Measurements from ENCODE around the gene NCR2. TPM values are rescaled to one million over a fixed set of nuclear protein-coding genes. Genes with fewer than 3 reads are reported as not detected.

NCR2 gene
- total RNA-seq, 1 donor from 2014 or later, result not detected

DNA sequence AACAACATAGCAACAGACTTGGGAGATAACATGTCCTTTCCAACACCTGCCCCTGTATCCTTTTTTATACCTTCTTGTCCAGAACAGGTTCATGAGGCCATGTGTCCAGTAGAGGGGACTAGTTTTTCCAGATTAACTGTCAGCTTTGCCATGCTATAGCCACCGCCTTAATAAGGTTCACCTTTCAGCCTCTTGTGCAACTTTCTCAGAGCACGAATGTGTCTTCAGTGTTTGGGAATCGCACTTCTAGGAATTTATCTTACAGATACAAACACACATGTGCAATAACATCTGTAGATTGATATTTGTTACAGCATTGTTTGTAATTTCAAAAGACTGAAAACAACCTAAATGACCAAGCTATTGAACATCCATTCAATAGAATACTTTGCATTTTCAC is 21.4 kb downstream of the NCR2 start:
- intact Hi-C loops (cut with micrococcal nuclease), result no loop called here

DNA sequence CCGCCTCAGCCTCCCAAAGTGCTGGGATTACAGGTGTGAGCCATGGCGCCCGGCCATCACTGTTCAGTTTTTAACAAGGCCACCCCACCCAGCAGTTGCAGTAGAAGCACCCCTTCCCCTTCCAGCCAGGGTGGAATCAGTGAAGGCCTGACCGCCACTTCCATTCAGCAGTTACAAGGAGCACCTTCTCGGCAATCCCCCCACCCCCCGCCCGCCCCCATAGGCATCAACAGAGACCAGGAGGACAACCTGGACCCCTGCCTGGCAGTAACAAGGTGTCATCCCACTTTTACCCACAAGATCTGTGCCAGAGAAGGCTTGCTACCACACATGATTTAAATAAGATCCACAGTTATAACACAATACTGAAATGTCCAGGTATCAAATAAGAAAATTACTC is 23.1 kb downstream of the NCR2 start:
- intact Hi-C loops (cut with micrococcal nuclease), result no loop called here

DNA sequence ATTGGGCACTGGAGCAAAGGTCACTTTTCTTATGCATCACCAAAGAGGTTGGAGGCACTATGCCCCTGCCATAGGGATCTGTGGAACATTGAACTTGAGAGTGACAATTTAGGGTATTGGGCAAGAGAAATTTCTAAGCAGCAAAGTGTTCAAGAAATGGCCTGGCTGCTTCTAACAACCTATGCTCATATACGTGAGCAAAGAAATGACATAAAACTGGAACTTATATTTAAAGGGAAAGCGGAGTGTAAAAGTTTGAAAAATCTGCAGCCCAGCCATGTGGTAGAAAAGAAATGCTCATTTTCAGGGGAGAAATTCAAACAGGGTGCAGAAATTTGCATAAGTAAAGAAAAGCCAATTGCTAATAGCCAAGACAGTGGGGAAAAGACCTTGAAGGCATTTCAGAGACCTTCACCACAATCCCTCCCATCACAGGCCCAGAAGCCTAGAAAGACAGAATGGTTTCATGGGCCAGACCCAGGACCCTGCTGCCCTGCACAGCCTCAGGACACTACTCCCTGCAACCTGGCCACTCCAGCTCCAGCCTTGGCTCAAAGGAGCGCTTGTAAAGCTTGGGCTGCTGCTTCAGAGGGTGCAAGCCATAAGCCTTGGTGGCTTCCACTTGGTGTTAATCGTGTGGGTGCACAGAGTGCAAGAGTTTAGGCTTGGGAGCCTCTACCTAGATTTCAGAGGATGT is 24.4 kb downstream of the NCR2 start:
- intact Hi-C loops (cut with micrococcal nuclease), result no loop called here

DNA sequence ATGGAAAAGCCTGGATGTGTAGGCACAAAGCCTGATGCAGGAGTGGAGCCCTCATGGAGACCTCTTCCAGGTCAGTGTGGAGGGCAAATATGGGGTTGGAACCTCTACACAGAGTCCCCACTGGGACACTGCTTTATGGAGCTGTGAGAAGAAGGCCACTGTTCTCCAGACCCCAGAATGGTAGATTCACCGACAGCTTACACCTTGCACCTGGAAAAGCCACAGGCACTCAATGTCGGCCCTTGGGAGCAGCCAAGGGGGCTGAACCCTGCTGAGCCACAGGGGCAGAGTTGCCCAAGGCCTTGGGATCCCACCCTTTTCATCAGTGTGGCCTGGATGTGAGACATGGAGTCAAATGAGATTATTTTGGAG is 24.9 kb downstream of the NCR2 start:
- intact Hi-C loops (cut with micrococcal nuclease), result no loop called here

DNA sequence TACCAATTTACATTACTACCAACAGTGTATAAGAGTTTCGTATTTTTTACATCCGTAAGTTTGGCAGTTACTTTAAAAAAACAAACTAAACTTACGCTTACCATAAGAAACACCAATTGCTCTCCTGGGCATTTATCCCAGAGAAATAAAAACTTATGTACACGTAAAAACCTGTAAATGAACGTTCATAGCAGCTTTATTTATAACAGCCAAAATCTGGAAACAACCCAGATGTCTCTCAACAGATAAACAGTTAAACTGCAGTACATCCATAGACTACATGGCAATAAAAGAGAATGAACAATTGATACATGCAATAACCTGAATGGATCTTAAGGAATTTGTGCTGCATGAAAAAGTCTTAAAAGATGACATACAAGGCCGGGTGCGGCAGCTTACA is 30.7 kb downstream of the NCR2 start:
- intact Hi-C loops (cut with micrococcal nuclease), result loop anchor here (5.0 kb wide), 1 partner anchor 49 kb away; no protein-coding TSS in a partner anchor

DNA sequence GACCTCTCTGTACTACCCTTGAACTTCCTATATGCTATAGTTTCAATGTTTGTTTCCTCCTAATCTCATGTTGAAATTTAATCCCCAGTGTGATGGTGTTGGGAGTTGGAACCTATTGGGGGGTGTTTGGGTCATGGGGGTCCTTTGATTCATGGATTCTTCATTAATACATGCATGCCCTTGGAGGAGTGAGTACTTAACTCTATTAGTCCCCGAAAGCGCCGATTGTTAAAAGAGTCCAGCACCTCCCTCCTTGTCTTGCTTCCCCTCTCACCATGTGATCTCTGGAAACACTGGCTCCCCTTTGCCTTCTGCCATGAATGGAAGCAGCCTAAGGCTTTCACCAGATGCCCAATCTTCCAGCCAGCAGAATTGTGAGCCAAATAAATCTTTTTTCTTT is 31.7 kb downstream of the NCR2 start:
- intact Hi-C loops (cut with micrococcal nuclease), result loop anchor here (5.0 kb wide), 1 partner anchor 50 kb away; no protein-coding TSS in a partner anchor

DNA sequence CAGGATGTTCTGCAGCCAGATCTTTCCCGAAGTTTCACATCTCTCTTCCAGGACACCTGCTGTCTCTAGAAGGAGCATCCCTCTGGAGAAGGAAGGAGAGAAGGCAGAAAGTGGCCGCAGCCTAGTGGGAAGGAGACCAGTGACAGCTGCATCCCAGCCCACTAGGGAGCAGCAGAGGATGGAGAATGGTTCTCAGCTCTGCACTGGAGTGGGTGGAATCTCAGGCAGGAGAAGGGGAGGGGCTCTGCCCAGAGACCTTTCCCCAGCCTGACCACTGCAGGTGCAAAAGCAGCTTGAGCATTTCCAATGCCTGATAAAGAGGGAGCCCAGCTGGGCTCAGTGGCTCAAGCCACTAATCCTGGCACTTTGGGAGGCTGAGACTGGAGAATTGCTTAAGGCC is 32.3 kb downstream of the NCR2 start:
- intact Hi-C loops (cut with micrococcal nuclease), result loop anchor here (2.0 to 5.0 kb wide), 2 partner anchors 50 to 57 kb away; no protein-coding TSS in a partner anchor

DNA sequence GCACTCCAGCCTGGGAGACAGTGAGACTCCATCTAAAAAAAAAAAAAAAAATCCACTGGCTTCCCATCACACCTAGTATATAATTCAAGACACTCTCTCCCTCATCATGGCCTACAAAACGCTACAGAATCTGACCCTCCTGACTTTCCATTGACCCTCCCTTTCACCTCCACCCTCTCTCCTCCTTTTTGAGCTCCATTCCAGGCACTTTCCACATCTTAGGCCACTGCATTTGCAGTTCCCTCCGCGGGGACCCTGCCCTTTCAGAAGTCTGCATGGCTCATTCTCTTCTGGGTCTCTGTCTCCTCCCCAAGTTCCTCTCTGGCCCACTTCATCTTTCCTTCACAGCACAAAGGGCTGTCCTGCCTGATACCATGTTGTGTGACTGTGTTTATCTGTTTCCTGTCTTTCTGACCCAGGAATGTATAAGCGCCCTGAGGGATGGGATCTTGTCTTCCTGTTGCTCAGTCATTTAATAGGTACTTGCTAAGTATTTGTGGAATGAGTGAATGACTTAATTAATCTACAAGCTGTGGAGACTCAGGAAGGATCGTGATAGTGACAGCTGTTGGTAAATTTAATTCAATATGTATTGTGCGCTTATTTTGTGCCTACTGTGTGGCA is 35.2 kb downstream of the NCR2 start:
- intact Hi-C loops (cut with micrococcal nuclease), result no loop called here

DNA sequence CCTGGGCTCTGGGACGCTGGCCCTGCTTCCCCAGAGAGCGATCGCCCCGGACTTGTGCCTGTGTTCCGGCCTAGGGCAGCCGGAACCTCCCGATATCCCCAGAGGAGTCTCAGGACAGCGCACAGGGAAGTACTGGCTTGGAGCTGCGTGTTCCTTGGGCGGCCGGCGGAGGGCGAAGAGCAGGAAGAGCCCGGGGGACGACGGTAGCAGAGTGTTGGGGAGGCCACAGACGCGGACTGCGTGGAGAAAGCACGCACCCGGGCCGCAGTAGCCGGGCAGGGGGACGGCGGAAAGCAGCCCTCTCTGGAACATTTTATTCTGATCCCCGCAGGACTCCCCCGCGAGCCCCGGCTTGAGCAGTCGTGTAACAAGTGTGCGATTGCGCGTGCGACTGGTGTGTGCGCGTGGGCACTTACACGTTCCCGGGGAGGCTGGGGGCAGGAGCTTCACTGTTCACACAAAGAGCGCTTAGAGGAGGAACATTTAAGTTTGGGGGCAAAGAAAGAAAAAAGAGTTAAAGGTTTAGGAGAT is 36.1 kb downstream of the NCR2 start:
- intact Hi-C loops (cut with micrococcal nuclease), result no loop called here

DNA sequence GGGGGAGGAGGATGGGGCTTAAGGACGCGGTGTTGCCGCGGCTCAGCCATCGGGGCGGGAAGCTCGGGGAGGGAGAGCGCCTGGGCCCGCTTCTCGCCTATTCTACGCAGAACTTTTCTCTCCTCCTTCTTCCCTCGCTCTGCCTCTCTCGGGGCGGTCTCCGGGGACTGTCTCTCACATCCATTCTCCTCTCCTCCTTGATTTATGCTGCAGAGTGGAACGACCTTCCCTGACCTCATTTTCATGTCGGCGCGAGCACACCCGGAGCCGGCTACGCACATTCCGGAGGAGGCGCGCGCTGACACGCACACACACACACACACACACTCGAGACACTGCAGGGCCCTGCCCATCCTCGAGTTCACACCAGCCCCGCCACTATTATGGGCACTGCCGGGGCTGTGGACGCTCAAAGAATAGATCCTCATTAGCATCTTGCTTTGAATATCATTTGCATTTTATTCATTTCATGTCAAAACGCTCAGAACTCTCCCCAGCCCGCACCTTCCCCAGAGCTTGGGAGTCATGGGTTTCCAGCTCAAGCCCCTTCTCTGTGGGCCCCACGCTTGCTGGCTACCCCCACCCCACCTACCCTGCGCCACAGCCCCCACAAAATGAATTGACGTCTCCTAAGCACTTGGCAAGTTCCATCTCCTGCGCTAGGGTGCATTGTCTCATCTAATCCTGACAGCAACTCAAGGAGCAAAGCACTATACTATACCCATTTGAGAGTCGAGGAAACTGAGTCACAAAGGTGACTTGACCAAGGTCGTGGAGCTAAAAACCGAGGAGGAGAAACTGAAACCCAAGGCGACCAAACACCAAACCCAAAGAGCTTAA is 36.8 kb downstream of the NCR2 start:
- intact Hi-C loops (cut with micrococcal nuclease), result no loop called here

DNA sequence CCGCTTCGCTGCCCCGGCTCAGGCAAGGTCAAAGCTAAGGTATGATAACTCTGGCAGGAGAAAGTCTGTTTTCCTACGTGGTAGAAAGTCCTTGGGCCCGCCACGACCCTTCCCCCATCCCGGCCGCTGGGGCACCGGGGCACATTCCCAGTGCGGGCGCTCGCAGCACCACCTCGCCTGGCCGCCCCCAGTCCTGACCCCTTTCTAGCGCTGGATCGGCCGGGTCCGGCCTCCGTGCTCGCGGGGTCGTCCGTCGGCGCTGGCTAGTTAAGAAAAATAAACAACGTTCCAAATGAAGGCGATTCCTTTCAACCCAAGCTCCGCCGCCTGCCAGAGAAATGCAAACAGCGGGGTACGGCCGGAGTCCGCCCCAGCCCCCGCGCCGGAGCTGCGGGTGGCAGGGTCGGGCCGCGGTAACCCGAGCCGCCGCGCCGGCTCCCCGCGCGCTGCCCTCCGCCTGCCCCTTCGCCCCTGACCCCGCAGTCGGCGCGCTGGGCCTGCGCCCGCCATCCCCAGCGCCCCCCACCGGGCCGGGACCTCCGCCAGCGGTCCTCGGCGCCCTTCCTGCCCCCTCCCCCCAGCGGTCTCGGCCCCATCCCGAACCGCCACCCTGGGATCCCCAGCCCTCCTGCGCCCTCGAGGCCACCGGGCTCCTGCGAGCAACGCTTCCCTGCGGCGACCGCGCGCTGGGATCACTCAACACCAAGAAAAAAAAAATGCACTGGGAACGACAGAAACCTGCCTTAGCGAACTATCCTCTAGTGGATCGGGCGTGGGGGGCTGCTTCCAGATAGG is 37.6 kb downstream of the NCR2 start:
- intact Hi-C loops (cut with micrococcal nuclease), result no loop called here

DNA sequence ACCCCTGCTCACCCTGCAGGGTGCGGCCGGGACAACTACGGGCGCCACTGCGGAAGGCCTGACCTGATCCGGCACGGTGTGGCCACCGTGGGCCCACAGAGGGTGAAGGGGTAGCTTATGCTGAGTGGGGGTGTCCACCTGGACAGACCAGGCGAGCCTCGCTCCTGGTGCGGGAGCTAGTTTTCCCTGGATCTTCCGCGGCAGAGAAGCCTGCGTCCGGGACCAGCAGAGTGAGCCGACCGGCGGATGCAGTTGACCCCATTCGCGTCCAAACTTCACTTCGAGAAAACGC is 38.2 kb downstream of the NCR2 start:
- intact Hi-C loops (cut with micrococcal nuclease), result no loop called here

DNA sequence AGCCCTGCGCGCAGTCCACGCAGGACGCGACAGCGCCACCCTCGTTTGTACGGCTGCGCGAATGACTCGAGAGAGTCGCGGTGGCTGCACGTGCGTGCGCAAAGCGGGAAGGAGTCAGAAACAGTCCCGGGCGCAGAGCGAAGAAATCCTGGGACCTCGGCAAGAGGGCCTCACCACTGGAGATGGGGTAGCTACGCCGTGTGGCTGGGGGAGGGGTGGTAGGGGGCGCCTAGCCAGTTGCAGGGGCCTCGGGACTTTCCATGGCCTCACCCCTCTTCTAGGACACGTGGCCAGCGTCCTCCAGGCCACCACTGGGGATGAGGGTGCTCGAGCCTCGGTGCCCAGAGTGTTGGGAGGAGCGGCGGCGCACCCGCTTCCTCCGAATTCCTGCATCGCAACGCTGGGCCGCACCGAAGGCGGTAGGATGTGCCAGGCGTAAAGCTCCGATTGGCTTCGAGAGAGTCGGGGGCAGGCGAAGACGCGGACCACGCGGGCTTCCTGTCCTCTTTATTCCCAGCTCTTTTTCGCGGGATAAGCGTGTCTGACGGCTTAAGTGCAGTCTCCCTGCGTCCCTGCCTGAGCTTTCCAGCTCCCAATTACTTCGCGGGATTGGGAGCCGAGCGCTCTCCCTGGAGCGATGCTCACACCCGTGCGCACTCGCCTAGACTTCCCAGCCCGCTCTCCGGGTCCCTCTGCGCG is 38.7 kb downstream of the NCR2 start:
- intact Hi-C loops (cut with micrococcal nuclease), result no loop called here

DNA sequence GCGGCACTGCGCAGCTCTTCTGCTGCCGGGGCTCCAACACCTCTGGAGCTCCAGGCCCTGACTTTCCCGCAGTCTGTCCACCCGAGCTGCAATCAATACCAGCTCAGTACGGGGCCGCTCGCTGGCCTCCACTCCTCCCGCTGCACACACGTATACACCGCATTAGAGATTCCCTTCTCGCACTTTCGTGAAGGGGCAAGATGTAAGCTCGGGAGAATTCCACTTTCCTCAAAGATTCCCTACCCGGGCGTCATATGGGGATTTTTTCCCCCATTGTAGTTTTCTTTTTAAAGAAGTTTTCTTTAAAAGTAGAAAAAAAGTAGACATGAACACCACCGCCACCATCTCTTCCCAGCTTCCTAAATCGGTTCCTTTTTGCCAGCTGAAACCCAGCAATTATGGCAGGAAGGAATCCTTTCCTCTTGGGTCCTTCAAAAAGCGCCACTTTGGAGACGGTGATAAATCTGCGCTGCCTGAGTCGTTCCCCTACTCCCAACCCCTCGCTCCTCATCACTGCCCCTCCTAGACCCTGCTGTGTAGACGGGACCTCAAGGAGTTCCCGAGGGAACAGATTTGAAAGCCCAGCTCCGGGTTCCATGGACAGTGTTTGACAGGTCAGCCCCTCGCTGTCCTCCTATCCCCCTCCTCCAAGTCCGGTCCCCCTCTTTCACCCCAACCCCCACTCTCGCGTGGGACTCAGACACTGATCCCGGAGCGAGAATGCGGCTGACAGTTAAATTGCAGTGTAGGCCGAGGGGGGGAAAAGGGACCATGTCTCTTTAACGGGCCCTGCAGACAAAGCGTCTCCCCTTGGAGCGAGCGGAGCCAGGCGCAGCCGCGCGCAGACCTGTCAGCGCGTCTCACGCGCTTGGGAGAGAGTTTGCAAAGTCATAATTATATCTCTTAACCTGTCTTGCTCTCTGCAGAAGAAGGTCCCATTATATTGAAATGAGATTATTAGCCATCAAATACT is 39.5 kb downstream of the NCR2 start:
- intact Hi-C loops (cut with micrococcal nuclease), result no loop called here

DNA sequence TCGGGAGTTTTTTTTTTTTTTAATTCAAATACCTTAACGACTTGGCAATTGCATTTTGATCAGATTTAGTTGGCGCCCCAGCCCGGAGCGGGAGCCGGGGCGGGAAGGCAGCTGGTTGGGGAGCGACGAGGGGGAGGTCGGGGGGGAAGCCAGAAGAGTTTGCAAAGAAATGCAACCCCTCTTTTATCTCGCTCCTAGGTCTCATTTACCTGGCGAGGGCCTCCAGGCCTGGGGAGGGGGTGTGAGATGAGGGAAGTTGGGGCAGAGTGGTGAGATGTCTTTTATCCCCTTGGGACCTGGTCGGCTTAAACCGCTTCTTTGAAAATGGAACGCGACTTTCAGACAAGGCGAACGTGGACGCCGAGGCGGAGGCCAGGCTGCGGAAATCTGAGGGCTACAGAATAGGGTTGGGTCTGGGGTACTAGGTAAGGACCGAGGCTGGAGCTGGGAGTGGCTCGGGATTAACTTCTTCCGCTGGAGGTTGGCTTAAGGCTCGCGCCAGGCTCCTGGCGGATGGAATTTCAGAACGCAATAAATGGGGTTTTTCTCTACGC is 40.3 kb downstream of the NCR2 start:
- intact Hi-C loops (cut with micrococcal nuclease), result no loop called here

DNA sequence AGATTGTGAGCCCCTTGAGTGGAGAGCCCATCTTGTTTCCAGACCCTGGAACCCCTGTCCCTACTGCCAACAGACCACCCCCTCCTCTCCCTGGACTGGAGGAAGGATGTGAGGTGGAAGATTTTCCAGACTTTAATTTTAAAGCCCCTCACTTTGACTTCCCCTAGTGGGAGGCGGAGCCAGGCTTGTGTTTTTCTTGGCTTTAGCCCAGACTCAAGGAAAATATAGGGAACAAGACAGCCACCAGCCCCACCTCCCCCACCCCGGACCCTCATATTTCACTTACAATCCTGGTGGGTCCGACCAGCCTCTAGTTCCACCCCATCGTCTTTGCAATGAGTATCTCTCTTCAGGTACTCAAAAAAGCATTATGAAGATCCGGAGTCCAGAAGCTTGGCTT is 40.8 kb downstream of the NCR2 start:
- intact Hi-C loops (cut with micrococcal nuclease), result no loop called here

DNA sequence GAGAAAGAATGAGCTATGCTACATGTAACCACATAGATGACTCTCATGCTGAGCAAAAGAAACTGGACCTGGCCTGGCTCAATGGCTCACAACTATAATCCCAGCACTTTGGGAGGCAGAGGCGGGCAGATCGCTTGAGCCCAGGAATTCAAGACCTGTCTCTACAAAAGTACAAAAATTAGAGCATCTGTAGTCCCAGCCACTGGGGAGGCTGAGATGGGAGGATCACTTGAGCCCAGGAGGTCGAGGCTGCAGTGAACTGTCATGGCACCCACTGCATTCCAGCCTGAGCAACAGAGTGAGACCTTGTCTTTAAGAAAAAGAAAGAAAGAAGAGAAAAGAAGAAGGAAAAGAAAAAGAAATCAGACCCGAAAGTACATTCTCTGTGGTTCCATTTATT is 41.7 kb downstream of the NCR2 start:
- intact Hi-C loops (cut with micrococcal nuclease), result no loop called here

DNA sequence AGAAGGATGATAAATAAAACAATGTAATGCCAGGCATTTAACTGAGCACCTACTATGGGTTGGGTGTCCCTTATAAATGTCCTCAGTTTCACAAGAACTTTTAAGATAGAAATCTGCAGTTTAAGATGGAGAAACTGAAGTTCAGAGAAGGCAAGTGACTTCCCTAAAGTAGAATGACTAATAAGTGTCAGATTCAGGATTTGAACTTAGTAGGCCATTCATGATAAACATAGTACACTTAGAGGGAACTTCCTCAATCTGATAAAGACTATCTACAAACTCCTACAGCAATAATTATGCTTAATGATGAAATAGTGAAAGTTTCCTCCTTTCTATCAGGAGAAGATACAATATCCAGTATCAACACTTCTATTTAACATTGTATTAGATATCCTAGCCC is 43.9 kb downstream of the NCR2 start:
- intact Hi-C loops (cut with micrococcal nuclease), result no loop called here

DNA sequence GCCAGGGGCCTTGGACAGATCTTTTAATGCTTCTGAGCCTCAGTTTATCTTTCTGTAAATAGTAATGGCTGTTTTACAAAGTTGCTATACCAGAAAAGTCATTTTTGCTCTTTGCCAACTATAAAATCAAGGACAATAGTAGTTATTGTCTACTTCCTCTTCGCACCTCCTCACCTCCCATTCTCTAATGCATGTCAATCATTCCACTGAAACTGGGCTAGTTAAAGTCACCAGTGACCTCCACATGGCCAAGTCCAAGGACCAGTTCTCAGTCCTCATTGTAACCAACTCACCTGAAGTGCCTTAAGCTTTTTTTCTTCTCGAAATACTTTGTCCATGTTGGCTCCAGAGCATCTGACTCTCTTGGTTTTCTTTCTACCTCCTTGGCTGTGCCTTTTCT is 51.2 kb downstream of the NCR2 start:
- intact Hi-C loops (cut with micrococcal nuclease), result no loop called here
